Endothelial cell of umbilical vein (primary cell): ENCODE data around the gene NSUN7.

Source experiments
- CTCF ChIP-seq, 2 donors: IDR thresholded peaks; 1 replicate in 1 of 2; 2 replicates in 1 of 2; pipeline ENCODE4 v1.5.1; 2011; ENCODE audit warnings: low read length in 2 of 2, mild to moderate bottlenecking in 2 of 2, moderate library complexity in 2 of 2, control low read depth in 1 of 2, inconsistent platforms in 1 of 2, low read depth in 1 of 2; ENCODE audit not compliant: insufficient read depth in 1 of 2; ENCODE audit errors: extremely low read depth in 1 of 2
- EZH2 ChIP-seq: IDR thresholded peaks from 2 replicates; pipeline ENCODE4 v1.6.1; 2012; ENCODE audit warnings: borderline replicate concordance, low read depth, mild to moderate bottlenecking, moderate library complexity, low read length, inconsistent platforms; ENCODE audit not compliant: severe bottlenecking
- FOS ChIP-seq: IDR thresholded peaks from 2 replicates; pipeline ENCODE4 v1.6.1; 2011; ENCODE audit warnings: mild to moderate bottlenecking, low read length, moderate library complexity, borderline replicate concordance; ENCODE audit not compliant: insufficient read depth
- GATA2 ChIP-seq: IDR thresholded peaks from 2 replicates; pipeline ENCODE4 v1.7.0; 2011; ENCODE audit warnings: low read depth, mild to moderate bottlenecking, moderate library complexity, mixed read lengths, low read length; ENCODE audit not compliant: insufficient read length, insufficient read depth
- JUN ChIP-seq: IDR thresholded peaks from 2 replicates; pipeline ENCODE4 v1.6.1; 2011; ENCODE audit warnings: borderline replicate concordance, low read depth; ENCODE audit not compliant: insufficient read length, insufficient read depth
- MAX ChIP-seq: IDR thresholded peaks from 2 replicates; pipeline ENCODE4 v1.6.1; 2011; ENCODE audit not compliant: insufficient read depth, insufficient read length
- MYC ChIP-seq: IDR thresholded peaks from one replicate; pipeline ENCODE4 v1.6.1; 2011; ENCODE audit warnings: mild to moderate bottlenecking, low read depth, low read length
- POLR2A ChIP-seq: IDR thresholded peaks from 2 replicates; pipeline ENCODE4 v1.6.1; 2012; ENCODE audit warnings: low read depth, mild to moderate bottlenecking, control low read depth, low read length
- POLR2AphosphoS5 ChIP-seq: IDR thresholded peaks from 2 replicates; pipeline ENCODE4 v1.6.1; 2012; ENCODE audit warnings: low read depth, mild to moderate bottlenecking, control low read depth, low read length, moderate library complexity; ENCODE audit not compliant: insufficient read depth

GRCh38 chr4:40800064-40800463 is 50.3 kb downstream of the NSUN7 start:
- TF ChIP-seq CTCF (IDR thresholded peaks at IDR 0.05; ENCODE audit: extremely low read depth in 1 of 2, insufficient read depth in 1 of 2, low read depth in 1 of 2, low read length in 2 of 2) (no peak), POLR2A (no peak), EZH2 (no peak), FOS (no peak), JUN (no peak), MYC (no peak), GATA2 (no peak), POLR2AphosphoS5 (no peak), MAX (no peak)
